ENCODE measurements around the gene FGF2. TPM values are rescaled to one million over a fixed set of nuclear protein-coding genes. Genes with fewer than 3 reads are reported as not detected.
"Not testable (repeated sequence)": the region's sequence is repeated elsewhere in the genome, so short reads cannot be mapped to it uniquely, and the experiment has no call there.

The FGF2 gene
- total and polyA plus RNA-seq, 3 experiments from 2014 or later: 1.5 to 1.7 TPM; not detected in 1

- H3K36me3 ChIP-seq (ENCODE audit: insufficient read depth, low read length); H3K27ac Mint-ChIP-seq; H3K4me3 Mint-ChIP-seq; H3K36me3 Mint-ChIP-seq; CTCF ChIA-PET; H3K9me3 ChIP-seq (ENCODE audit: low read length); H3K9me3 Mint-ChIP-seq; H3K27ac ChIP-seq (ENCODE audit: low read depth, low read length); DNase-seq; H3K4me3 ChIP-seq (ENCODE audit: low read length); POLR2A ChIA-PET; H3K27me3 ChIP-seq (ENCODE audit: insufficient read depth, low read length, poor library complexity, severe bottlenecking); H3K4me1 ChIP-seq (ENCODE audit: insufficient read depth, low read length): not testable (repeated sequence)
- H3K27me3 Mint-ChIP-seq: peaks cover 6 to 13% of the 10 kb centered on the region in 2 donors
- H3K4me1 Mint-ChIP-seq: peaks cover 9 to 11% (median 10%) of the 10 kb centered on the region in 3 donors
Measured at GRCh38 chr4:122786296-122786695, 40.3 kb upstream of the FGF2 start.

- DNase-seq; H3K27me3 Mint-ChIP-seq; H3K36me3 Mint-ChIP-seq; H3K9me3 Mint-ChIP-seq; POLR2A ChIA-PET; H3K4me3 ChIP-seq (ENCODE audit: low read length); H3K27me3 ChIP-seq (ENCODE audit: insufficient read depth, low read length, poor library complexity, severe bottlenecking); CTCF ChIA-PET; H3K9me3 ChIP-seq (ENCODE audit: low read length); H3K36me3 ChIP-seq (ENCODE audit: insufficient read depth, low read length); H3K4me1 ChIP-seq (ENCODE audit: insufficient read depth, low read length); H3K27ac Mint-ChIP-seq; H3K4me3 Mint-ChIP-seq; H3K27ac ChIP-seq (ENCODE audit: low read depth, low read length): not testable (repeated sequence)
- peaks cover 9 to 11% (median 10%) of the 10 kb centered on the region in 3 donors for H3K4me1 Mint-ChIP-seq
Measured at GRCh38 chr4:122786920-122787319, 39.7 kb upstream of the FGF2 start.

GRCh38 chr4:122787940-122788339 is 38.7 kb upstream of the FGF2 start:
- Histone ChIP-seq H3K4me1 (ENCODE audit: insufficient read depth, low read length) (no peaks in the 10 kb centered on the region), H3K9me3 (ENCODE audit: low read length) (no peaks in the 10 kb centered on the region), H3K27ac (ENCODE audit: low read depth, low read length) (no peak overlapping the region), H3K36me3 (ENCODE audit: insufficient read depth, low read length) (no peaks in the 10 kb centered on the region), H3K27me3 (ENCODE audit: insufficient read depth, low read length, poor library complexity, severe bottlenecking) (no peaks in the 10 kb centered on the region), H3K4me3 (ENCODE audit: low read length) (no peak overlapping the region)
- Mint-ChIP-seq H3K27ac (no peak overlapping the region), H3K9me3 (no peaks in the 10 kb centered on the region), H3K4me1 (peaks cover 9 to 11% (median 10%) of the 10 kb centered on the region in 3 donors), H3K36me3 (peaks cover 0 to 2% (median 0%) of the 10 kb centered on the region in 3 donors), H3K27me3 (peaks cover 3 to 5% of the 10 kb centered on the region in 2 donors), H3K4me3 (no peak overlapping the region)
- ChIA-PET POLR2A (no interaction called here), CTCF (no interaction called here)
- no peak for DNase-seq

- no peaks in the 10 kb centered on the region for H3K36me3 ChIP-seq (ENCODE audit: insufficient read depth, low read length)
- Mint-ChIP-seq H3K4me1 (peaks cover 9 to 11% (median 10%) of the 10 kb centered on the region in 3 donors), H3K27ac (no peak overlapping the region), H3K36me3 (peaks cover 0 to 2% (median 0%) of the 10 kb centered on the region in 3 donors), H3K9me3 (no peaks in the 10 kb centered on the region), H3K4me3 (no peak overlapping the region), H3K27me3 (peaks cover 0 to 2% of the 10 kb centered on the region in 2 donors)
- DNase-seq: no peak
- CTCF ChIA-PET: no interaction called here
- H3K27ac ChIP-seq (ENCODE audit: low read depth, low read length): no peak overlapping the region
- H3K9me3 ChIP-seq (ENCODE audit: low read length): no peaks in the 10 kb centered on the region
- no peaks in the 10 kb centered on the region for H3K4me1 ChIP-seq (ENCODE audit: insufficient read depth, low read length)
- POLR2A ChIA-PET: no interaction called here
- H3K27me3 ChIP-seq (ENCODE audit: insufficient read depth, low read length, poor library complexity, severe bottlenecking): no peaks in the 10 kb centered on the region
- H3K4me3 ChIP-seq (ENCODE audit: low read length): no peak overlapping the region
Measured at GRCh38 chr4:122788935-122789334, 37.7 kb upstream of the FGF2 start.

- Histone ChIP-seq H3K9me3 (ENCODE audit: low read length) (no peaks in the 10 kb centered on the region), H3K4me1 (ENCODE audit: insufficient read depth, low read length) (no peaks in the 10 kb centered on the region), H3K4me3 (ENCODE audit: low read length) (no peak overlapping the region), H3K36me3 (ENCODE audit: insufficient read depth, low read length) (no peaks in the 10 kb centered on the region), H3K27ac (ENCODE audit: low read depth, low read length) (no peak overlapping the region), H3K27me3 (ENCODE audit: insufficient read depth, low read length, poor library complexity, severe bottlenecking) (no peaks in the 10 kb centered on the region)
- Mint-ChIP-seq H3K9me3 (no peaks in the 10 kb centered on the region), H3K4me1 (no peaks in the 10 kb centered on the region), H3K36me3 (no peaks in the 10 kb centered on the region), H3K4me3 (no peak overlapping the region), H3K27ac (no peak overlapping the region), H3K27me3 (peaks cover 3 to 8% of the 10 kb centered on the region in 2 donors)
- CTCF ChIA-PET: no interaction called here
- POLR2A ChIA-PET: no interaction called here
- no peak for DNase-seq
Measured at GRCh38 chr4:122793811-122794210, 32.8 kb upstream of the FGF2 start.

- no peaks in the 10 kb centered on the region for H3K4me1 ChIP-seq (ENCODE audit: insufficient read depth, low read length)
- Mint-ChIP-seq H3K4me3 (no peak overlapping the region), H3K36me3 (no peaks in the 10 kb centered on the region), H3K27ac (peak overlapping the region in 1 of 8 donors; percentile 63), H3K27me3 (peaks cover 3 to 8% of the 10 kb centered on the region in 2 donors), H3K4me1 (no peaks in the 10 kb centered on the region), H3K9me3 (no peaks in the 10 kb centered on the region)
- no peaks in the 10 kb centered on the region for H3K9me3 ChIP-seq (ENCODE audit: low read length)
- no peak for DNase-seq
- CTCF ChIA-PET: no interaction called here
- H3K36me3 ChIP-seq (ENCODE audit: insufficient read depth, low read length): no peaks in the 10 kb centered on the region
- H3K27ac ChIP-seq (ENCODE audit: low read depth, low read length): no peak overlapping the region
- no peak overlapping the region for H3K4me3 ChIP-seq (ENCODE audit: low read length)
- POLR2A ChIA-PET: no interaction called here
- H3K27me3 ChIP-seq (ENCODE audit: insufficient read depth, low read length, poor library complexity, severe bottlenecking): no peaks in the 10 kb centered on the region
Measured at GRCh38 chr4:122796801-122797404, 29.7 kb upstream of the FGF2 start.

- H3K36me3 Mint-ChIP-seq: no peaks in the 10 kb centered on the region
- H3K36me3 ChIP-seq (ENCODE audit: insufficient read depth, low read length): no peaks in the 10 kb centered on the region
- no peak overlapping the region for H3K27ac ChIP-seq (ENCODE audit: low read depth, low read length)
- H3K9me3 ChIP-seq (ENCODE audit: low read length): no peaks in the 10 kb centered on the region
- H3K4me1 ChIP-seq (ENCODE audit: insufficient read depth, low read length): no peaks in the 10 kb centered on the region
- peaks cover 3 to 8% of the 10 kb centered on the region in 2 donors for H3K27me3 Mint-ChIP-seq
- H3K27ac Mint-ChIP-seq: no peak overlapping the region
- H3K9me3 Mint-ChIP-seq: no peaks in the 10 kb centered on the region
- ChIA-PET CTCF (no interaction called here), POLR2A (no interaction called here)
- no peaks in the 10 kb centered on the region for H3K4me1 Mint-ChIP-seq
- H3K4me3 Mint-ChIP-seq: no peak overlapping the region
- H3K4me3 ChIP-seq (ENCODE audit: low read length): no peak overlapping the region
- H3K27me3 ChIP-seq (ENCODE audit: insufficient read depth, low read length, poor library complexity, severe bottlenecking): no peaks in the 10 kb centered on the region
- DNase-seq: no peak
Measured at GRCh38 chr4:122797405-122798094, 29.1 kb upstream of the FGF2 start.

GRCh38 chr4:122798101-122798500 is 28.5 kb upstream of the FGF2 start:
- H3K4me3 ChIP-seq (ENCODE audit: low read length): no peak overlapping the region
- H3K9me3 ChIP-seq (ENCODE audit: low read length): no peaks in the 10 kb centered on the region
- H3K4me1 ChIP-seq (ENCODE audit: insufficient read depth, low read length): no peaks in the 10 kb centered on the region
- CTCF ChIA-PET: no interaction called here
- H3K4me3 Mint-ChIP-seq: no peak overlapping the region
- no peak overlapping the region for H3K27ac Mint-ChIP-seq
- DNase-seq: no peak
- H3K27ac ChIP-seq (ENCODE audit: low read depth, low read length): peak overlapping the region; percentile 43
- no peaks in the 10 kb centered on the region for H3K9me3 Mint-ChIP-seq
- no peaks in the 10 kb centered on the region for H3K36me3 Mint-ChIP-seq
- H3K36me3 ChIP-seq (ENCODE audit: insufficient read depth, low read length): no peaks in the 10 kb centered on the region
- H3K27me3 Mint-ChIP-seq: peaks cover 3 to 8% of the 10 kb centered on the region in 2 donors
- POLR2A ChIA-PET: no interaction called here
- no peaks in the 10 kb centered on the region for H3K27me3 ChIP-seq (ENCODE audit: insufficient read depth, low read length, poor library complexity, severe bottlenecking)
- H3K4me1 Mint-ChIP-seq: no peaks in the 10 kb centered on the region
